ENCODE measurements around the gene TRIO.

TRIO gene

DNA sequence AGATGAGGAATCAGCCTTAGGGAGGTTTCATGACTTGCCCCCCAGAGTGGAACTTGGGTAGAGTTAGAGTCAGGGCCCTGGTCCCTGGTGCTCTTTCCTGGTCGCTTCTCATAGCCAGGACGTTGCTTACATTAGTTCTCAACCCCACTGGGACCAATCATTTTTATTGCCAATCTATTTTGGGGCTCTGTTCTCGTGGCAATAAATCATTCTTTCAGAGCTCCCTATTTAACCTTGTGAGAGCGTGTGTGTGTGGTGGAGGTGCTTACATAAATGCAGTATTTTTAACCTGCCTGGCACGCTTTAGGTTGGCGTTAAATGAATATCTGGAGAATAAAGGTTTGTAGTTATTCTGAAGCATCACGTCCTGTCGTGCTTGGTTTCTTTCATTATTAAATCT is 4.1 kb downstream of the TRIO start:
- no peak for DNase-seq (ENCODE audit: low spot score)

DNA sequence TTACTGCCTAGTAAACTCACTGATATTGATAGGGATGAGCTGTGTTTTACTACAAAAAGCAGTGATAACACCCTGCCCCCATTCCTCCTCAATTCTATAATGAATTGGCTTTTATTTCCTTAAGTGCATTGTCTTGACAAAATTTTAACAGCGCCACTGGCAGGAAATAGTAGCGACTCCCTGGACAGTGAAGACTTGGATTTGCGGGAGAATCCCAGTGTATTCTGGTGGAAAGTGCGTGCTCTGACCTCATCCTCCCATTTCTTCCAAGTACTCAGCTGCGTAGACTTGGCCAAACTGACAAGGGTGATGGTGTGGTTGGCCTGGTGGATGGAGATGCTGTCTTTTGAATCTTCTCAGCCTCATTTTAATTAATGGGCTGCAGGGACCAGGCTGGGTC is 5.3 kb downstream of the TRIO start:
- no peak for DNase-seq (ENCODE audit: low spot score)

DNA sequence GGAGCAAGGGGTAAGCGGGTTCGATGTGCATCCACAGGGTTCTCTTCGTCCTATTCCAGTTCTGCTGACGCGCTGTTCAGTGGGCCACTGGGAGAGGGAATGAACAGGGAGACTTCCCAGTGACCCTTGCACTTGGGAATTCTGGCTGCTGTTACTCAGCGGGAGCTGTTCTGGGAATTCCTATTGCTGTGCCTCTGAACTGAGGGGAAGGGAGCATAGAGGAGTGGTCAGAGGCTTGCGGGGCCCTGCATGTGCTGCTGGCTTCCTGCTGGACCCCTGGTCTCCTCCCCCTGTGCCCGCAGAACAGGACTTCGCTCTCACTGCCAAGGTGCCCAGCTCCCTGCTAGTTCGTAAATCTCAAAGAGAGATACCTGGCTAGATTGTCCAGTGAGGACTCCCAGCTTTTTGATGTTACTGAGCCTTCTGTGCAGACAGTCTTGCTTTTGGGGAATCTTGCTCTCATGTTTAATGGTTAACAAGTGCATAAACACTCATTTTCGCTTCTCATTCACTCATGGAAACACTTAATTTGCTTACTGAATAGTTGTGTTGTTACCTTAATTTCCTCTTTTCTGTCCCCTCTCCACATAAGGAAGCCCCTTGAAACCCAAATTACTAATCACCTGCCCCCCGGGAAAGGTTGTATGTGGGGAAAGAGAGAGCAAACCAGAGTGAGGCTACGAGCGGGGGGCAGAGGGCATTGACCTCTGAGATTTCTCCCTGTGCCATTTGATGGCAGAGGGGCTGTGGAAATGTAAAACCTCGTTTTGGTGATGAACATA is 5.9 kb downstream of the TRIO start:
- no peak for DNase-seq (ENCODE audit: low spot score)

DNA sequence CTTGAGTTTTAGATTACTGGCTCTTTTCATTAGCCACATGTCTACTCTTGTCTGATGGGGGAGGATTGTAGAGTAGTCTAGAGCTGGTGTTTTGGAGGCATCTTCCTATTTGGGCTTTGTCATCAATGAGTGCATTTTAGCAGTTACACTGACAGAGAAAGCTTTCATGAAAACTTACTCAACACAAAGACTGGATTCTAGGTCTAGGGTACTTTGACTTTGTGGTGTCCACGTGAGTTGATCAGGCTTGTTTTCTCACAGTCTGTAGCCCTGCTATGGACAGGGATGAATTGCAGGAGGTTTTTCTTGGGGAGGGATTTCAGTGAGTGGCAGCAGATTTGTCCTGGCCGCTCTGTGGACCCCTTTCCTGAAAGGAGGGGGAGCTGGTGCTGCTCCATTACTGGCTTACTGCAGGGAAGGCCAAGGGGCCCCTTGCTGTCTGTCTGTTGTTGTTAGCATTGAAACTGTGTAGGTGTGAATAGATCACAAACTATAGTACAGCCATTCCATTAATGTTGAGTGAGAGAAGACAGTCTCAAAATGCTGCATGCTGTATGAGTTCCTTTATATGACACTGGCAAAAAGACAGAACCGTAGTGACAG is 6.6 kb downstream of the TRIO start:
- DNase-seq (ENCODE audit: low spot score): no peak

DNA sequence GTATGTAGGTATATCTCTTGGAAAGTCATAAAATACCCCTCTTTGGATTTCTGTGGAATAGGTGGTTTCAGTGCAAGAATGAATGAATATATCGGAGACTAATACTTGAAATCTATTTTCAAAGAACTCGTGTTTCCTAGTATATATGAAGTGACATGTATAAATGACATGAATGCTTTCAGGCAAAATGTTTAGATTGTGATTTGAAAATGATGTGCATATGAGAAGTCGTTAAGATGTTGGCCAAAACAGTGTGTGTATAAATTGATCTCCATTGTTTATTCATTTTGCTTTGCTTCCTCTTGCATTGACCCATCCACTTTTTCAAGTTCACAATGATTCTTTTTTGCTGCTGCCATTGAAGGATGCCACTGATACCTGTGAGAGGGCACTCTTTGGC is 8.3 kb downstream of the TRIO start:
- no peak for DNase-seq (ENCODE audit: low spot score)

DNA sequence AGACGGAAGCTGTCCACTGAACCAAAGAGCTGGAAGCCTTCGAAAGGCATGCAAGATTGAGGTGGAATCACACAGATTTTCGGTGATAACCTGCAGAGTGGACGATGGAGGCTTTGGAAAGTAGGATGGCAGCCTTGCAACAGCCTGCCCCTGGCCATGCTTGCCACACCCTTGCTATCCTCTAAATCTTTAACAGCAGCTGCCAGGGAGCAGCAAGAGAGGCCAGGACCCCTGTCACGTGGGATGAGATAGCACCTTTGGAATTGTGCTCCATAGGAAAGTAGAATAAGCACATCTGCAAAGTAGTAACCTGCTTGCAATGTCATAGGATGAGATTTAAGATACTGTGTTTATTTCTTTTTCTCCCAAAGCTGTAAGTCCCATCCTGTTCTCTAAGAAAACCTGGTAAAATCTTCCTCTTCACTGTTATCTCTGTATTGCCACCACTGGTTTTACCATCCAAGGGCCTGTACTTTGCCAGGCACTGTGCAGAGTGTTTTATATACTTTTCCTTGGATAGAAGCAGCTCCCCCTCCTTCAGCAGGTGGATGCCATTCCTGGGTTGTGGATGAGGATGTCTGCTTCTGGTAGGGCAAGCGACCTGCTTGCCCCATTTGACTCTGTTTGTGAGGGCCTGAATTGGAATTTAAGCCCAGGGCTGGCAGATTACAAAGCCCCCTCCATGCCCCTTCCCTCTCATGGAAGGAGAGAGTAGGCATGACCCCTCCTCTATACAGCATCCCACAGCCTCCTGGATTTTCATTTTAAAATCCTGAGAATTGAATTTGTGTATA is 10.1 kb downstream of the TRIO start:
- DNase-seq (ENCODE audit: low spot score): no peak

DNA sequence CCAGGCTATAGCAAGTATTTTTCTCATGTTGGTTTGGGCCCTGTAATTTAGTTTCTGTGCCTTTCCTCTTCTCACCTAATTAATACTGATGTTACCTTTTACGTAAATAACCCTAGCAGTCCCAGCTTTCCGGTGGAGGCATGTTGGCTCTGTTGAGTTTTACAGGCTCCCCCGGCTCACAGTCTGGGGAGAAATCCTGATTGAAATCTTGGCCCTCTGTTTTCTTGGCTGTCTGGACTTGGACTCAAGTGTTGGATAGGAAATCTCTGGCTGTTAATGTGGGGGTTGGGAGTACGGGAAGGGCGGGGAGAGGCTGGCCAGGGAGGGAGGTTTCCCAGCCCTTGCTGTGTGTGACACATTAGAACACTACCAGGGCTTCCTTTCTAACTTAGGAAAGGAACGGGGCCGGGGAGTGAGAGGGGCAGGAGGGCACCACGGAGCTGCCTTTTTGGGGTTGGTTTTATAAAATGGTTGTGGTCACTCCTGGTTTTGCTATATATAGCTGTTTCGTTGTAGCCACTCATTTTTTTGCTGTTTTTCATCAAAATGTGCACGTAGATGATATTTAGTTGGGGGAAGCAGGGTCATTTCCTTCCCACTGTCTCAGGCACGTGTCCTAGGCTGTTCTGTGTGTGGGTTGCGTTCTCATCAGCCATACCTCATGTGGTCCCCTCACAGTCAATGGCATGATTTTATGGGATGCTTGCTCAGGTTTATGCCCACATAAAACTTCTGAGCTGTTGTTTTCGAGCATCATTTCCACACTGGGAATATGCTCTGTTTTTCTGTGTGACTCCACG is 11.0 kb downstream of the TRIO start:
- no peak for DNase-seq (ENCODE audit: low spot score)

DNA sequence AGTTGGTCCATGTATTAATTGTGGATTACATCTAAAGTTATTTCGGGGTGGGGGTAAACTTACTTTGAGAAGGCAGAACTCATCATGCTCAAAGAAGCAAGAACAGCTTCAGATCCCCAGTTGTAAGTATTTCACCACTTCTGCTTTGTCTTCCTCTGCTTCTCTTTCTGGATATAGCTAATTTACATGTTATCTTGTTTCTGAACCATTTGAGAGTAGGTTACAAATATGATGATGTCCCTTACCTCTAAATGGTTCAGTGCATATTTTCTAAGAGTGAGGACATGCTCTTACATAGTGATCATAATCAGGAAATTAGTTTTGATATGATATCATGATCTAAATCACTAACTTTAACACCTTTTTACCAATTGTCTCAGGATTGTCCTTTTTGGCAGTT is 11.9 kb downstream of the TRIO start:
- DNase-seq (ENCODE audit: low spot score): no peak

DNA sequence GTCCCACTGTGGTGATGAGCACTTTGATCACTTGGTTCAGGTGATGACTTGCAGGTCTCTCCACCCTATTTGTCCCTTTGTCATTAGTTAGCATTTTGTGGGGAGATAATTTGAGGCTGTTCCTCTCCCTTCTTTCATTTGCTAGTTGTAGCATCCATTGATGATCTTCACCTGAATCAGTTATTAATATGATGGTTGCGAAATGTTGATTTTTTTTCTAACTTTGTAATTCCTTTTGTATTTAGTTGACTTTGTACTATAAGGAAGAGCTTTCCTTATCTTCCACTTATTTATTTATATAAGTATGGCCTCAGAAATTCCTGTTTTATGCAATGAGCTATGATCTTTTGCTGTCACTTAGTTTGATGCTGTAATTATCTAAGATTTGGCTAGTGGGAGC is 12.6 kb downstream of the TRIO start:
- no peak for DNase-seq (ENCODE audit: low spot score)

DNA sequence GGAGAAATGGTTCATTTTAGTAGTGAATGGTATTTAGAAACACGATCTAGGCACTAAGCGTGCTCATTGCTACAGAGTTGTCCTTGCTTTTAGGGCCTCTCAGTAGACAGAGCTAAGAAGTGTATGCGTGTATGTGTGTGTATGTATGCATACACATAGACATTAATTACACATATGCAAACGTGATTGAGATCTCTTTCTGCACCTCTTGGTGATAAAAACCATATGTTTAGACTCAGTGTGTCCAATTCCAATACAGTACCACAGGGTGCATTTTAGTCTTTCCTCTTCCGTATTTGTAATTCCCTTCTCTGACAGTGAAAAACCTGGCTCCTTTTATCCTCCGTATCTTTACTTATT is 13.1 kb downstream of the TRIO start:
- no peak for DNase-seq (ENCODE audit: low spot score)

DNA sequence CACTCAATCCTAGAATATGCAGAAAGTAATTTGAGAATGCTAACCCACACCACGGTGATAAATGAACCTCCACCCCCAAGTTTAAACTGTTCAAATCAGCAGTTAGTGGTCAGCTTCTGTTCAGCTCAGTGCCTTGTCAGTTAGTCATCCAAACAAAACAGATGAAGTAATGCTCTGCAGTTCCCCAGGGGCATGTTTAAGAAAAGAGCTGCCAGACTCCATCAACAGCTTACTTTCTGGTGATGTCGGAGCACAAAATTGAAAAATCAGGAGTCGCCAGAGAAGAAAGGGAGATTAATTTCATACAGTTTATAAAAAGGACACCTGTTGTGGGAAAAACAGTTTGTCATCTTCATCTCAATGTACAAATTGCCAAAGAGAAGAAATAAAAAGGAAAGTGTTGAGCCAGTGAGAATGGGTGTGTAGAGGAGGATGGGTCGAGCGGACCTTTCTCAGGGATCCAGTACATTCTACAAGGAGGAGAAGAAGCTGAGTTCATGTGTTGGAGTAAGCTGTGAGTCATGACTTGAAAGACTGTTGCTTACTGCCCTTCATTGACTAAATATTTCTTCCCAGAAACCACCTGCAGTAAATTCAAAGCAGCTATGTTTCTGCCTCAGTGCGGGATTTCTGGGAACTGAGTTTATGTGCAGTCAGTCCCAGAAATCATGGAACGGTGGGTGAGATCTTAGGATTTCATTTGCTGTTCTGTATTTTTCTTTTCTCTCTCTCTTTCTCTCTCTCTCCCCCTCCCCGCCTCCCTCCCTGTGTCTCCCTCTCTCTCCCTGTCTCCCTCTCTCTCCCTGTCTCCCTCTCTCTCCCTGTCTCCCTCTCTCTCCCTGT is 13.7 kb downstream of the TRIO start:
- DNase-seq (ENCODE audit: low spot score): peak; percentile 78

DNA sequence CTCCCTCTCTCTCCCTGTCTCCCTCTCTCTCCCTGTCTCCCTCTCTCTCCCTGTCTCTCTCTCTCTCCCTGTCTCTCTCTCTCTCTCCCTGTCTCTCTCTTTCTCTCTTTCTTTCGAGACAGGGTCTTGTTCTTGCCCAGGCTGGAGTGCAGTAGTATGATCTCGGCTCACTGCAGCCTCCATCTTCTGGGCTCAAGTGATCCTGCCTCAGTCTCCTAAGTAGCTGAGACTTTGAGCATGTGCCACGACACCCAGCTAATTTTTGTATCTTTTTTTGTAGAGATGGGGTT is 14.3 kb downstream of the TRIO start:
- no peak for DNase-seq (ENCODE audit: low spot score)

DNA sequence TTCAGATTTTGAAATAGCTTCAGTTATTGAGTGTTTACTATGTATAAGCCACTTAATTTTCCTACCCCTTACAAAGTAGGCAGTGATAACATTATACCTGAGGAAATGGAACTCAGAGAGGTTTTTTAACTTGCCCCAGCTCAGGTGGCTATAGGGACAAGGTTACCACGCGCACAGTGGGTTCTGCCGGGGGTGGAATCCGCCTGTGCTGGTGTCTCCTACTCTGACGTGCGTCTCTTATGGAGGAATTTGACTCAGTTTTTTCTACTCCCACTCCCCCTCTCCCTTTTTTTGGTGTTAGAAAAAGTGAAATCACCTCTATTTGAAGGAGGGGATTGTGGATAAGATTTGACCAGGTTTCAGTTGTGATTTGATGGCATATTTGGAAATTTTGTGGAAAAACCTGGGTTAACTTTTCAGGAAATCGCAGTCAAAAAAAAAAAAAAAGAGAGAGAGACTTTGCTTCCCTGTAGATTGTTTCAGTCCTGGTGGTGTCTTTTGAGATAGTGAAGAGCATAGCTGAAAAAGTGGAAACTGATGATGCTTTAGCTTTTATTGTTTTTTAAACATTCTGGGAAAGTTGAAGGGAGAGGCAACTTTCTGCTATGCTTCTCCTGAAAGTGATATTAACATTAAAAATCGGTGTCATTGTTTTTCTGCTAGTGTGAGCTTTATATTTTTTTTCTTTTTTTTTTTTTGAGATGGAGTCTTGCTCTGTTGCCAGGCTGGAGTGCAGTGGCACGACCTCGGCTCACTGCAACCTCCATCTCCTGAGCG is 15.9 kb downstream of the TRIO start:
- no peak for DNase-seq (ENCODE audit: low spot score)

DNA sequence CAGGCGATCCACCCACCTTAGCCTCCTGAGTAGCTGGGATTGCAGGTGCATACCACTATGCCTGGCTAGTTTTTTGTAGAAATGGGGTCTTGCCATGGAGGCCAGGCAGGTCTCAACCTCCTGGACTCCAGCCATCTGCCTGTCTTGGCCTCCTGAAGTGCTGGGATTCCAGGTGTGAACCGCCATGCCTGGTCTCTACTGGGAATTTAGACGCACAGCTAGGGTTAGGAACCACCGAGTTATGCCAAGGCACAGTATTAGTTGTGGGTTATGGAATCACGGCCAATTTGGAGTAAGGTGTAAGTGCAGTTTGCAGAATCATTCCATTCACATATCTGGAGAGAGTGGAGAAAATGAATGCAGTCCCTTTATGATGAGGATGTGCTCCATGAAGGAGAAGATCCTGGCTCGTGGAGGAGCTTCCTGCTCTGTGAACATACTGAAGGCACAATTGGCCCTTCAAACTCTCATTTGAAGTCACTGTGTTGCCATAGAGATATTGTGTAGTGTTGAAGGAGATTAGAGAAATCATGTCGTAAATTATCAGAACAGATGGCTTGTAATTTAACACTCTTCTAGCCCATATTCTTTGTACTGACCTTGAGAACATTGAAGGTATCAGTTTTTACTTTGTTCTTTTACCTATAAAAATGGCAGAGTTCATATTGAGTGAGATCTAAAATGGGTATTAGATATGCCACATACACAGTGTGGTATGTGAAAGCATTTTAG is 18.8 kb downstream of the TRIO start:
- DNase-seq (ENCODE audit: low spot score): no peak

DNA sequence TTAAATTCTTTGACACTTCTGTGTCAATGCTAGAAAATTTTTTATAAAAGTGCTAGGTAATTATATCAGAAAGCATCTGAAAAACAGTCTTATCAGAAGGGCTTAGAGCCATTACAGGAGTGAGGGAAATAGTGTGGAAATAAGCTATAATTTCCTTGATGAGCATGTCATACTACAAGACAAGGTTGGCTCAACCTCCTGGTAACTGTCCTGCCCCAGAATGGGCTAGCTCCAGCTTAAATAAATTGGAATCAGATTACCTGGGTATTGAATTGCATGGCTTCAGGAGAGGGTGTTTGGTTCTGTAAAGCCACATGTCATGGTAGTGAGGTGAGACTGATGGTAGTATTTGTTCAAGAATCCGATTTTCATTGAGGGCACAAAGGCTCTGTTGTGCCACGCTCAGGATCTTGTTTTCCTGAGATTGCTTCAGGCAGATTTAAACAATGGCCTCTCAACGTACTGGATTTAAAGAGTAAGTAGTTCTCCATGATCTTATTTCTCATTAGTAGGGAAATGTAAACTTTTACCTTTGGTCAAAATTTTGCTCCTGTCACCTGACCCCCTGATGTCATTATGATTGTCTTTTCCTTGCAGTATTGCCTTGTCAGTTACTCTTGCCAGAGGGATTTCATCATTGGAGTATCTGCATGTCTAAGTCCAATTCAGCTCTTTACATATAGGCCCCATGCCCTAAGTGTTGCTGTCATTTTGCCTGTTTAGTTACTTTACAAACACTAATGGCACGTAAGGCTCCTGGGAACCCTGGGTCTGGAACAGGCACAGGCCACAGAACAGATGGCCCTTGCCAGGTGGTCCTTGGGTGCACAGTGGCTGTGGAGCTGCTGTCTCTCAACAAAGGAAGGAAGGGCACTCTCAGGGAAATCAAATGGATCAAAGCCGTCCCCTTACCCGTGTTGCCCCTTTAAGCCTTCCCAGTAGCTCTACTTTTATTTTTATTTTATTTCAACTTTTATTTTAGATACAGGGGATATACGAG is 21.3 kb downstream of the TRIO start:
- no peak for DNase-seq (ENCODE audit: low spot score)

DNA sequence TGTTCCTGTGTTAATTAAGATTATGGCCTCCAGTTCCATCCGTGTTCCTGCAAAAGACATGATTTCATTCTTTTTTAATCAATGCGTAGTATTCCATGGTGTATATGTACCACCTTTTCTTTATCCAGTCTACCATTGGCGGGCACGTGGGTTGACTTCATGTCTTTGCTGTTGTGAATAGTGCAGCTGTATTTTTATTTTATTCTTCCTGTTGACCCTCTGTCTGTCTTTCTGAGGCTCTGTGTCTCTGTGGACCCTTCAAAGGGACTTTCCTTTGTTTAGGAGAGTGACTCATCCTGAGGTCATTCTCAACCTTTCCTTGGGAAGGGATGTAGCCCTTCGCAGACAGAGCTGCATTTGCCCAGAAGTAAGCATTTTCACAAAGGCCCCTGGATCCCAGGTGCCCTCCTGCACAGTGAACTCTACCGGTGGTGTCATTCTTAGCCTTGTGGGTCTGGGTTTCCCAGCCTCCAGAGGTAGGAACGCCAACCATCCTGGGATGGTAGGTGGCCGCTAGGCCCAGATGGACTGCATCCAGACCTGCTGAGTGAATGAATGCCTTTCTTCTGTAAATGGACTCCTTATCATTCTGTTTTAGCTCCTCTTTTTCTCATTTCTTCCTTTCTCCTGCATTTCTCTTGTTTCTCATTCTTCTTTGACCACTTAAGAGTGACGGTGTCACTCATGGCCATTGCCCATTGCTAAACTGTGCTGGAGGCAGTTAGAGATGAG is 22.4 kb downstream of the TRIO start:
- DNase-seq (ENCODE audit: low spot score): peak; percentile 60

DNA sequence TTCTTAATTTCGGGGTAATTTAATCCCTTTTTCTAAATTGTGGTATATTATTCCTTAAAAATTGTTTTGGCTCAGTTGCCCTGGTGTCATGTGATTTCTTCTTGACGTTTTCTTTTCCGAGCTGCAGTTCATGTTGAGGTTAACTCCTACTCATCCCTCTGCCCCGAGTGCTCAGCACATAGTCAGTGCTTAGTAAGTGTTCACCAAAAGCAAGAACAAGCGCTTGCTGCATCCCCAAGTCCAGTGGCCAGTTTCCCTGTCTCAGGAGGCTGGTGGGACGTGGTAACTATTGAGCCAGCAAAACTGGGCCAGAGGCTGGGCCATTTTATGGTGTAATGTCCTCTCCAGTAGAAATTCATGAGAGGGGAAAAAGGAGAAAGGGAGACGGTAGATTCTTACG is 23.3 kb downstream of the TRIO start:
- no peak for DNase-seq (ENCODE audit: low spot score)

DNA sequence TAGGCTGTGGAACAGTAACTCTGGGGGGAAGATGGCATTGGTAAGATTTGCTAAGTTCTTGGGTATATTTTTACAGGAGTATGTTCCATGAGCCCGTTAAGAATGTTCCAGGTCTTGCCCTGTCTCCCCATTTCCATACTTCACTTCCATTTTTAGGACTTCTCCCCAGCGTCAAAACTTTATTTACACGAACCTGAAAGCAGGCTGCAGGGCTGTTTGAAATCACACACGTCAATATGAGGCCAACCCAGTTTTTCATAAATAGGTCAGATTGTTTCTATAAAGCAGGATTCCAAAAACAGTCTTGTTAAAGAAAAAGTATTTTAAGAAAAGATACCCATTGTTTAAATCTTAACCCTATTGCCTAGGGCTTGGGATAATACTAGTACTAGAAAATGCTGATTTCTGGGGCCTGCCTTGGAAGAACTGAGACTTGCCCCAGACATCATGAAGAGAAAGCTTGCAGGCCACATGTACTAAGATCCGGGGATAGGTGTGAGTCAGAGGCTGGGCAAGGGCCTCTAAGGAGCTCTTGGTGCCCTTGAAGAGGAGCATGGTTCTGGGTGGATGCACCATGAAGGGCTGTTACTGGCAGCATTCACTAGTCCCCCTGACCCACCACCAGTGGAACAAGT is 24.2 kb downstream of the TRIO start:
- DNase-seq (ENCODE audit: low spot score): no peak
